Cardiac muscle cell (in vitro differentiated cells and primary cell): ENCODE measurements around the gene GPR62. TPM values are rescaled to one million over a fixed set of nuclear protein-coding genes. Genes with fewer than 3 reads are reported as not detected.
A peak's percentile ranks its signal among the peaks of the same experiment; 100 is the strongest.
"Not testable (repeated sequence)": the region's sequence is repeated elsewhere in the genome, so short reads cannot be mapped to it uniquely, and the experiment has no call there.

Source experiments
- DNase-seq, 2 donors: peaks; one replicate each; pipeline versions ENCODE4 v3.0.0 to v3.0.0-alpha.2; 2010 to 2017; ENCODE audit warnings: low read depth in 1 of 2, low spot score in 1 of 2
- H3K27ac ChIP-seq: fragments of 200-600 bp; sonication (generic); 2 replicates; pipeline ENCODE4 v1.5.1; 2016
- H3K27me3 ChIP-seq: fragments of 200-600 bp; sonication (generic); 2 replicates; pipeline ENCODE4 v1.6.0; 2016; ENCODE audit warnings: control low read depth
- H3K36me3 ChIP-seq: fragments of 200-600 bp; sonication (generic); 2 replicates; pipeline ENCODE4 v1.5.1; 2016; ENCODE audit warnings: control low read depth
- H3K4me1 ChIP-seq: fragments of 200-600 bp; sonication (generic); 2 replicates; pipeline ENCODE4 v1.8.1; 2017; ENCODE audit warnings: low read depth, mild to moderate bottlenecking, mixed run types
- H3K4me3 ChIP-seq: fragments of 200-600 bp; sonication (generic); 2 replicates; pipeline ENCODE4 v1.5.1; 2016; ENCODE audit warnings: mild to moderate bottlenecking
- H3K9me3 ChIP-seq: fragments of 200-600 bp; sonication (generic); 2 replicates; pipeline ENCODE4 v1.5.1; 2017; ENCODE audit warnings: low read depth, mild to moderate bottlenecking, control low read depth
- polyA plus RNA-seq: library from polyadenylated mRNA; unstranded; fragments of >200 nt; fragmentation: Nextera tagmentation; extraction: Ambion mirVana; gene quantifications from 2 replicates; pipeline ENCODE4 v1.2.1, GENCODE V29; 2016
- total RNA-seq: library from RNA; depleted of rRNA; stranded (reverse); fragments of >200 nt; gene quantifications from 2 replicates; pipeline ENCODE4 v1.2.3, GENCODE V29; 2016
- TF ChIP-seq, protein P1 (sequence below): IDR thresholded peaks from 2 replicates; pipeline ENCODE4 v1.5.1; 2012; ENCODE audit warnings: low read depth, mild to moderate bottlenecking, low read length

GPR62 gene
- total and polyA plus RNA-seq, 2 experiments from 2014 or later: 0.94 to 1.1 TPM

- Histone ChIP-seq H3K27me3 (no peaks in the 10 kb centered on the region), H3K4me3 (no peak overlapping the region), H3K36me3 (no peaks in the 10 kb centered on the region), H3K9me3 (no peaks in the 10 kb centered on the region), H3K27ac (no peak overlapping the region), H3K4me1 (no peaks in the 10 kb centered on the region)
- TF ChIP-seq, protein P1, sequence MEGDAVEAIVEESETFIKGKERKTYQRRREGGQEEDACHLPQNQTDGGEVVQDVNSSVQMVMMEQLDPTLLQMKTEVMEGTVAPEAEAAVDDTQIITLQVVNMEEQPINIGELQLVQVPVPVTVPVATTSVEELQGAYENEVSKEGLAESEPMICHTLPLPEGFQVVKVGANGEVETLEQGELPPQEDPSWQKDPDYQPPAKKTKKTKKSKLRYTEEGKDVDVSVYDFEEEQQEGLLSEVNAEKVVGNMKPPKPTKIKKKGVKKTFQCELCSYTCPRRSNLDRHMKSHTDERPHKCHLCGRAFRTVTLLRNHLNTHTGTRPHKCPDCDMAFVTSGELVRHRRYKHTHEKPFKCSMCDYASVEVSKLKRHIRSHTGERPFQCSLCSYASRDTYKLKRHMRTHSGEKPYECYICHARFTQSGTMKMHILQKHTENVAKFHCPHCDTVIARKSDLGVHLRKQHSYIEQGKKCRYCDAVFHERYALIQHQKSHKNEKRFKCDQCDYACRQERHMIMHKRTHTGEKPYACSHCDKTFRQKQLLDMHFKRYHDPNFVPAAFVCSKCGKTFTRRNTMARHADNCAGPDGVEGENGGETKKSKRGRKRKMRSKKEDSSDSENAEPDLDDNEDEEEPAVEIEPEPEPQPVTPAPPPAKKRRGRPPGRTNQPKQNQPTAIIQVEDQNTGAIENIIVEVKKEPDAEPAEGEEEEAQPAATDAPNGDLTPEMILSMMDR: no peak
- DNase-seq: no peak
Observed at GRCh38 chr3:51927061-51927977, 27.9 kb upstream of the GPR62 start.

DNA sequence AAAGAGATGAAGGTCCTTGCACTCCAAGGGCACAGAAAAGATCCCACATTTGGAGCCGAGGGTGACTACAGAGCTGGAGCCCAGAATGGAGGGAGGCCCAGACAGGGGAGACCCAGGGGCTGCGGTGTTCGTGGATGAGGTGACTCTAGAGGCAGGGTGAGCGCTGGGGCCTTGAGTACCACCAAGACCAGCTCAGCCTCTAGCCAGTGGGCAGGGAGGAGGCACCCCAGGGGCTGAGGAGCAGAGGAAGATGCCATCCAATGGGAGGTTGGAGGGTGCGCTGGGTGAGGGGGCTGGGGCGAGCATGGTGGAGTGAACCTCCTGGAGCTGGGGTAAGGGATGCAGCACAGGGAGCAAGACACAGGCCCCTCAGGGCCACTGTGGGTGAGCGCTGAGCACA lies 26.7 kb upstream of the GPR62 start:
- H3K36me3 ChIP-seq: no peaks in the 10 kb centered on the region
- TF ChIP-seq, protein P1: no peak
- no peak for DNase-seq

DNA sequence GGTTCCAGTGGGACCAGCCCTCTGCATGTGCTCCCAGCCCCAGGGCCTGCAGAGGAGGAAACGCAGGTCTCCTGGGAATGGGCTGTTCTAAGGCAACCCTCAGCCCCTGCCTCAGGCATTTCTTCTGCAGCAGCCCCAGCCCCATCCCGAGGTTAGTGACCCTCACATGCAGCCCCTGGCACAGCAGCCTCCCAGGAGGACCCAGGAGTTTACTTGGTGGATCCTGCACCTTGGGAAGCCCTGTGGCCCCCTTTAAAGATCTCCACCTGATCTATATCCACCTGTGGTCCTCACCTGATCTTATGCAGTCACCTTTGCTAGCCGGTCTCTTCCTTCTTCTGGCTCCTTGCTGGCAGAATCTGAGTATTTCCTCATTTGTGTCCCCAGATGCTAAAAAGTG lies 26.2 kb upstream of the GPR62 start:
- not testable (repeated sequence) for H3K36me3 ChIP-seq, H3K4me1 ChIP-seq

More for the DNA sequence above, 26.7 kb upstream of the GPR62 start:
- Histone ChIP-seq H3K27ac (no peak overlapping the region), H3K4me3 (no peak overlapping the region), H3K27me3 (no peaks in the 10 kb centered on the region), H3K9me3 (no peaks in the 10 kb centered on the region), H3K4me1 (no peaks in the 10 kb centered on the region)

DNA sequence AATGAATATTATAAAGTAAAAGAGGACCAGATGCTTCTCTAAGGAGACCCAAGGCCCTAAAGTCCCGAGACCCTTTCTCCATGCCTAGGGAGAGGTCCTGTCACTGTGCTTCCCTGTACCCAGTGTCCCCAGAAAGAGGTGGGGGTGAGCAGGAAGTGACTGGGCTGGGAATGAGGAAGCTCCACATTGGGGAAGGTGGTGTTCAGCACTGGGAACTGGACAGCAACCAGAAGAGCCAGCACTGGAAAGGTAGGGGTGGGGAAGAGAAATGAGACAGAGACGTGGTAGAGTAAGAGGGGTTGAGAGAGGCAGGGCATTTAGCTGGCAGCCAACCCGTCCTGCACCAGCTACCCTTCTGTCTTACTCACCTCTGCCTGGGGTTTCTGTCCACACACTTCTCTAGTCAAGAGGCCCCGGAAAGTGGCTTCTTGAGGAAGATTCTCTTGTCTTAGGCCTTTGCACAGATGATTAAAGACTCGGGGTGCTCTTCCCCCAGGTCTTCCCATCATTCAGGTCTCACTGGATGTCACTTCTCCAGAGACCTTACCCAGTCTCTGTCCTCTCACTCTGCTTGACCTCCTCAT lies 25.7 kb upstream of the GPR62 start:
- Histone ChIP-seq H3K4me3 (no peak overlapping the region), H3K4me1 (no peaks in the 10 kb centered on the region), H3K9me3 (no peaks in the 10 kb centered on the region), H3K27ac (no peak overlapping the region), H3K36me3 (peaks cover 8% of the 10 kb centered on the region), H3K27me3 (no peaks in the 10 kb centered on the region)
- TF ChIP-seq, protein P1: no peak
- peak in 1 of 2 donors; percentile 49 for DNase-seq

More for the DNA sequence above, 26.2 kb upstream of the GPR62 start:
- not testable (repeated sequence) for H3K4me3 ChIP-seq, H3K27ac ChIP-seq, DNase-seq, H3K9me3 ChIP-seq, H3K27me3 ChIP-seq

DNA sequence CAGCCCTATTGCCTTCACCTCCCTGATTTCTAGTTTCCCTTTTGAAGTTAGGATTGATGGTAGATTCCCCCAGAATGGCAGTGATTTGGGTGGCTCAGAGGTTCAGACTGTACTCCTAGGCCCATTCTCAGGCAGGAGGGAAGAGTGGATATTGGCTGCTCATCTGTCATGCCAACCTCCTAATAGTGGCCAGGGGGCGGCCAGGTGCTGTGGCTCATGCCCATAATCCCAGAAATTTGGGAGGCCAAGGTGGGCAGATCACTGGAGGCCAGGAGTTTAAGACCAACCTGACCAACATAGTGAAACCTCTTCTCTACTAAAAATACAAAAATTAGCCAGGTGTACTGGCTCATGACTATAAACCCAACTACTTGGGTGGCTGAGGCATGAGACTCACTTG lies 24.7 kb upstream of the GPR62 start:
- Histone ChIP-seq H3K4me3 (no peak overlapping the region), H3K9me3 (no peaks in the 10 kb centered on the region), H3K36me3 (peaks cover 17% of the 10 kb centered on the region), H3K27me3 (no peaks in the 10 kb centered on the region), H3K4me1 (no peaks in the 10 kb centered on the region), H3K27ac (no peak overlapping the region)
- TF ChIP-seq, protein P1: no peak
- DNase-seq: no peak

DNA sequence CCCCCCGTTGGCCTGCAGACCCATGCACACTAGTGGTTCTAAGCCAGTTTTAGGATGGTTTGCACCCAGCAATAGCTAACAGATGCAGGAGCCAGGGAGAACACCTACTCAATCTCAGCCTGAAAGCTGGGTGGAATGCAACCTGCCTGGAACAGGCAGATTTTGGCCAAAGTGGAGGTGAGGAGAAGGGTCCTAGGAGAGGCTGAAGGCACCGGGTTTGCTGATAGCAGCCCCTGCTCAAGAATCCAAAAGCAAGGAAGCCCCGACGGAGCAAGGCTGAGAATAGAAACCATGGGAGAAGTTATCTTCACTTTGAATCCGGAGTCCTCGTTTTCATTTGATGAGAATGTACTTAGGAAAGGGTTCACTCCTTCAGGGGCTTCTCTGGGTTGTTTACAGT lies 23.4 kb upstream of the GPR62 start:
- Histone ChIP-seq H3K4me1 (no peaks in the 10 kb centered on the region), H3K27ac (no peak overlapping the region), H3K36me3 (peaks cover 20% of the 10 kb centered on the region), H3K9me3 (no peaks in the 10 kb centered on the region), H3K4me3 (no peak overlapping the region), H3K27me3 (no peaks in the 10 kb centered on the region)
- TF ChIP-seq, protein P1: no peak
- no peak for DNase-seq
